SJSA1 (cell line): ENCODE measurements around the gene CFAP73. TPM values are rescaled to one million over a fixed set of nuclear protein-coding genes. Genes with fewer than 3 reads are reported as not detected.

Source experiments
- DNase-seq, 2 experiments: peaks; one replicate each; pipeline ENCODE4 v3.0.0-alpha.2; 2015 to 2020; ENCODE audit warnings: low spot score in 2 of 2, low read depth in 1 of 2
- H3K27ac ChIP-seq: fragments of 250-450 bp; sonication (Bioruptor Pico); 2 replicates; pipeline ENCODE4 v1.5.1; 2020; ENCODE audit warnings: mild to moderate bottlenecking, moderate library complexity
- H3K27me3 ChIP-seq: fragments of 250-450 bp; sonication (Bioruptor Pico); replicated peaks from 2 replicates; pipeline ENCODE4 v1.5.1; 2020; ENCODE audit warnings: mild to moderate bottlenecking, moderate library complexity
- H3K36me3 ChIP-seq: fragments of 250-450 bp; sonication (Bioruptor Pico); 2 replicates; pipeline ENCODE4 v1.5.1; 2020; ENCODE audit warnings: mild to moderate bottlenecking
- H3K4me1 ChIP-seq: fragments of 250-450 bp; sonication (Bioruptor Pico); replicated peaks from 2 replicates; pipeline ENCODE4 v1.6.1; 2021; ENCODE audit warnings: mild to moderate bottlenecking
- H3K4me3 ChIP-seq: fragments of 250-450 bp; sonication (Bioruptor Pico); 2 replicates; pipeline ENCODE4 v1.5.1; 2020; ENCODE audit warnings: mild to moderate bottlenecking
- H3K9me3 ChIP-seq: fragments of 250-450 bp; sonication (Bioruptor Pico); replicated peaks from 2 replicates; pipeline ENCODE4 v1.5.1; 2020; ENCODE audit warnings: mild to moderate bottlenecking
- total RNA-seq: library from RNA; depleted of rRNA; stranded (reverse); fragments of >200 nt; shearing (Covaris generic); gene quantifications from 2 replicates; pipeline ENCODE4 v1.2.3, GENCODE V29; 2014; rRNA removed

CFAP73 gene
- not detected in 2 replicates for total RNA-seq

DNA sequence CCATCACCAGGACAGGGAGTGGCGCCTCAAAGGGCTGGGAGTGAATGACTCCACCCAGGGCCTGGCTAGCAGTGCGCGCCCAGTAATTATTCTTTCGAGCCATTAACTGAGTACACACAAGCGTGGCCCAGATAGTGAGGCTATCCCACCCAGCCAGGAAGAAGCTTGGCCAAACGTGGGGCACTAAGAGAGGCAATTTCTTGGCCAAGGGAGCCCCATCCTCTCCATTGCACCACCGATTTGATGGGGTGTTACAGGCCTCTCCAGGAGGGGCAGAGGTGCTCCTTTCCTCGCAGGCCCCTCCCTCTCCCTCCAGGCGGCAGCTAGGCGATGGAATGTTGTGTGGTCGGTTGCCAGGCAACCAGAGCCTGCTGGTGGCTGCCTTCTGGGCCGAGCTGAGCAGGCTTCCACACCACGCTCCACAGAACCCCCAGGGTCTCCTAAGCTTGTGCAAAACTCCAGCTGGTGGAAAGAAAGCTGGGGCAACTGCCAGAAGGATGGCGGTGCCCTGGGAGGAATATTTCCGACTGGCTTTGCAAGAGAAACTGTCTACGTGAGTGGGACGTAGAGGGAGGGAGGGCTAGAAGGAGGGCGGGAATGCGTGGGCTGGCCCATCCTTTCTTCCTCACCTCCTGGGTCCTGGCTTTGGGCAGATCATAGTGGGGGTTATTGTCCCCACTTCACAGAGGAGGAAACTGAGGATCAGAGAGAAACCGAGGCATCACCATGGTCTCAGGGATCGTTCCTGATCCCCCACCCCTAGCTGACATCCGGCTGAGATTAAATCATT, at the start of gene CFAP73:
Gene CFAP73 (plus strand): TSS at position 364 of the 790 bp plus-strand sequence. CDS start 134 bp downstream, at position 498.
- DNase-seq: peak; percentile 71 to 83
- H3K27ac ChIP-seq: no peak within 1 kb of the TSS
- peaks cover 20% of the 10 kb centered on the region for H3K4me1 ChIP-seq
- peaks cover 34% of the 10 kb centered on the region for H3K27me3 ChIP-seq
- H3K4me3 ChIP-seq: no peak within 1 kb of the TSS
- H3K36me3 ChIP-seq: no peaks in the 10 kb centered on the region
- H3K9me3 ChIP-seq: no peaks in the 10 kb centered on the region

DNA sequence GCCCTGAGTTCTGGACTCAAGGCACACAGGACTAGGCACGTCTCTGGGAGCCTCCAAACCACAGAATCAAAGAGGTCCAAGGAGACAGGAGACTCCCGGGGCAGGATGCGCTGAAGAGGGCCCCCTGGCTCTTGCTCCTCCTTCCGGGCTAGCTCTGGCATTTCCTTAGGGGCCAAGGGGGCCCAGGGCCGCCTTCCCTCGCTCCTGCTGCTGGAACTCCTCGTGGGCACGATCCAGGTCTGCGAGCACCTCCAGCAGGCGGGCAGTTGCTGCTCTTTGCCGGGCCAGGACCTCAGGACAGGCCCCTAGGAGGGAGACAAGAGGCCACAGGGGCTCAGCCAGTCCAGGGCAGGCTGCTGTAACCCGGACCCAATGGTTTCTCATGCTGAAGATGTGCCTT, 49.8 kb upstream of the CFAP73 start:
- no peaks in the 10 kb centered on the region for H3K4me1 ChIP-seq
- H3K27ac ChIP-seq: no peak overlapping the region
- no peak overlapping the region for H3K4me3 ChIP-seq
- no peak for DNase-seq
- H3K27me3 ChIP-seq: 0 out of 2 replicates have a peak, but pooled peaks cover 2% of the 10 kb centered on the region
- no peaks in the 10 kb centered on the region for H3K9me3 ChIP-seq
- no peaks in the 10 kb centered on the region for H3K36me3 ChIP-seq

DNA sequence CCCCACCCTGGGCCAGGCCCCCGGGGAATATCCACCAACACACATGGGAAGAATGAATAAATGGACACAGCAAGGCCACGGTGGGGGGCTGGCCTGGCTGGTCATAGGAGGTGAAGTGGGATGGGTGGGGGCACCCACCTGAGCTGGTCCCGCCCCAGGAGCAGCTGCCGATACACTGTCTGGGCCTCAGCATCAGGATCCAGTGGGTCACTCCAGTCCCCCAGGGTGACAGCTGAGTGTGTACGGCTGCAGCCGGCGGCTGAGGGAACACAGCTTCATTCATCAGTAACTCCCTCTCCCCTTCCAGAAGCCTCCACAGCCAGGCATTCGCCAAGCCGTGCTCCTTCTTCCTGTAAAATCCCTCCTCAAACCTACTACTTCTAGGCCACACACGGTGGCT, 47.8 kb upstream of the CFAP73 start:
- Histone ChIP-seq H3K27ac (no peak overlapping the region), H3K4me1 (no peaks in the 10 kb centered on the region), H3K36me3 (no peaks in the 10 kb centered on the region), H3K27me3 (0 out of 2 replicates have a peak, but pooled peaks cover 2% of the 10 kb centered on the region), H3K4me3 (no peak overlapping the region), H3K9me3 (no peaks in the 10 kb centered on the region)
- no peak for DNase-seq

DNA sequence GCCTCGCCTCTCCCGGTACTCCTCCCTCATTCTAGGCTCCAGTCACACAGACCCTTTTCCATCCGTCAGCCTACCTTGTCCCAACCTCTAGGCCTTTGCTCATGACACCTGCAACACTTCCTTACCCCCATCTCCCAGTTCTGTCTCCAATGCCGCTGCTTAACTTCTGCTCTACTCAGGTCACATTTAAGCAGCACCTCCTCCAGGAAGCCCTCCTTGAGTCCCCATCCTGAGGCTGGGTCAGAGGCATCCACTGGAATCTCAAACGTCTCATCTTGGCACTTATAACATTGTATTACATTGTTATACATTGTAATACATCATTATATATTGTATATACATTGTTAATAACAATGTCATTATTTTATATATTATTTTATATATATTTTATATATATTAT, 46.7 kb upstream of the CFAP73 start:
- Histone ChIP-seq H3K27me3 (0 out of 2 replicates have a peak, but pooled peaks cover 2% of the 10 kb centered on the region), H3K27ac (no peak overlapping the region), H3K4me3 (no peak overlapping the region), H3K36me3 (no peaks in the 10 kb centered on the region), H3K9me3 (no peaks in the 10 kb centered on the region), H3K4me1 (no peaks in the 10 kb centered on the region)
- DNase-seq: no peak

DNA sequence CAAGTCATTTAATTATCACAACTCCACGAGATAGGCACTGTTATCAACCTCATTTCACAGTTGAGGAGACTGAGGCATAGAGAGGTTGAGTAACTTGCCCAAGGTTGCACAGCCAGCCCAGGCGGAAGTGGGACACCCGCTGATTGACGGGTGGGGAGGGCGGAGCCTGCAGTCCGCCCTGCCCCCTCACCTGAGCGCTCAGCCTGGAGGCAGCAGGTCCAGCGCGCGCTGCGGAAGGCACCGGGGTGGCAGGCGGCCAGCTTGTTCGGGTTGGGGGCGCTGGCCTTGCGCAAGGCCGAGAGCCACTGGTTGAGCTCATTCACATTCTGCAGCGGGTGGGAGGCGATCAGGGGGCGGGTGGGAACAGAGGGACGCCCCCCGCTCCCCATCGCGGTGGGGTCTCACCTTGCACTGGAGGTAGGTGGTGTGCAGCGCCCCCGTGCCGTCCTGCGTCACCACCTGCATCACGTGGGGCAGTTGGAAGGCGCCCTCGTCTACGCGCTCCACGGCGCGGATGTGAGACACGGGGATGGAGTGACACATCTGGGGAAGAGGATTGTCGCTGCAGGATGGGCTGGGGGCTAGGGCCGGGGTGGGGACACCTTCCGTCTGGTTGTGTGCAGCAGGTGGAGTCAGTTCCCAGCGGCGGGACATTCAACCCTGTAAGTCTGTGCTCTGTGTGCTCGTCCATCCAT, 45.6 kb upstream of the CFAP73 start:
- no peak for DNase-seq
- 0 out of 2 replicates have a peak, but pooled peaks cover 2% of the 10 kb centered on the region for H3K27me3 ChIP-seq
- H3K4me1 ChIP-seq: no peaks in the 10 kb centered on the region
- no peak overlapping the region for H3K4me3 ChIP-seq
- H3K9me3 ChIP-seq: no peaks in the 10 kb centered on the region
- H3K27ac ChIP-seq: no peak overlapping the region
- no peaks in the 10 kb centered on the region for H3K36me3 ChIP-seq

DNA sequence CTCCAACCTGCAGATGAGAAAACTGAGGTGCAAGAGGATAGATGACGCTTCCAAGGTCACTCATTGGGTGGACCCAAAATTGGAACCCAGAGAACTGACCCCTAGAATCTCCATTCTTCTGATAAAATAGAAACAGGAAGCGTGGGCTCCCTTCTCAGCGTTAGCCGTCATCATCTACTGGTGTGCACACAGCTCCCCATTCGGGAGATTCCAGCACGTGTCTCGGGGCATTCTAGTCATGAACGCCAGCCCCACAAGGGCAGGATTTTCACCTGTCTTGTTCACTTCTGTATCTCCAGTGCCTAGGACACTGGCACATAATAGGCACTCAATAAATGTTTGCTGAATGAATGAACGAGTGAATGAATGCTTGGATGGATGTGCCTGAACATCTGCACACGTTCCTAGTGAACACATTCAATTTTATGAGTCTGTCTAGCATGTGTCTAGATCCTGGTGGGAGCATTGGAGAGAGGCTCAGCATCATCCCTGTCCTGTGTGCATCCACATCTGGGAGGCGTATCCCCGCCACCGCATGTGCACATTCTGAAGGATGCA, 44.5 kb upstream of the CFAP73 start:
- H3K27me3 ChIP-seq: 0 out of 2 replicates have a peak, but pooled peaks cover 2% of the 10 kb centered on the region
- no peak overlapping the region for H3K4me3 ChIP-seq
- H3K9me3 ChIP-seq: no peaks in the 10 kb centered on the region
- no peak for DNase-seq
- H3K4me1 ChIP-seq: no peaks in the 10 kb centered on the region
- no peaks in the 10 kb centered on the region for H3K36me3 ChIP-seq
- H3K27ac ChIP-seq: no peak overlapping the region

DNA sequence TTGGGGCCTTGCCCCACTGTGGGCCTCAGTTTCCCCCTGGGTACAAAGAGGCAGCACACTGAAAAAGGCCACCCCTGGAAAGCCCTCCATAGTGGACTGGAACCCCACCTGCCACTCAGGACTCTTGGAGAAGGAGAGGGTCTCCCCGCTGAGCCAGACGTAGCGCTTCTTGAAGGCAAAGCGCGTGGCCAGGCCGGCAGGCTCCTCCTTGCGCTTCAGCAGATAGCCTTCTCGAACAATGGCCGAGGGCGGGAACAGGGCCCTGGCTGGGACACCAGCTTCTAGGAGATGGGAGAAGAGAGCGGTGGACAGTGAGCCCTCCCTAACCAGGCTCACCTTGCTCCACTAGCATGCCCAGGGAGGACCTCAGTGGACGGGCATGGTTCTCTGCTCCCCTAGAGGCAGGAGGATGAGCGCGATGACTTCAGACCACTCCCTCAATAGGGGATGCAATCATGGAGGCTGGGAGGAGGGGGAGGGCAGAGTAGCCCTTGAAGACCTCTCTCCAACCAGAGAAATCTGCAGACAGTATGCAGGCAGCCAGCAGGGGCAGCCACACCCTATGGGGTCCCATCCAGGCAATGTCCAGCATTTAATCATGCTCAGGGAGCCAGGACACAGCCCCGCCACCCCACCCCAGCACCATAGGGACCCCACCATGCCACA, 43.8 kb upstream of the CFAP73 start:
- Histone ChIP-seq H3K27ac (no peak overlapping the region), H3K9me3 (no peaks in the 10 kb centered on the region), H3K4me3 (no peak overlapping the region), H3K4me1 (no peaks in the 10 kb centered on the region), H3K36me3 (no peaks in the 10 kb centered on the region), H3K27me3 (0 out of 2 replicates have a peak, but pooled peaks cover 2% of the 10 kb centered on the region)
- DNase-seq: no peak

DNA sequence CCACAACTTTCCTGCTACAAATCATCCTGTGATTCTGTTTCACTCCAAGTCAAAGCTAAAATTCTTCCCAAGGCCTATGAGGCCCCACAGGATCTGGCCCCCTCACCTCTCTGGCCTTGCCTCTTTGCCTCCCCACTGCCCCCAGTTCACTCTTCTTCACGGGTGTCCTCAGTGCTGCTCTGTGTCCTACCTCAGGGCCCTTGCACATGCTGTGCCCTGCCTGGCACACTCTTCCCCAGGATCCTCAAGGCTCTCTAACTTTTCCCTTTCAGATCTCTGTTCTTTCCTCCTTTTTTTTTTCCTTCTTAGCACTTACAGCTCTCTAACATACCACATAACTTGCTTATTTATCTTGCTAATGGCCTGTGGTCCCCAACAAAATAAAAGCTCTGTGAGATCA, 43.2 kb upstream of the CFAP73 start:
- no peak for DNase-seq
- no peak overlapping the region for H3K27ac ChIP-seq
- no peaks in the 10 kb centered on the region for H3K36me3 ChIP-seq
- H3K4me3 ChIP-seq: no peak overlapping the region
- H3K27me3 ChIP-seq: peaks cover 2% of the 10 kb centered on the region; the same call in 1 of the 2 replicates
- no peaks in the 10 kb centered on the region for H3K4me1 ChIP-seq
- H3K9me3 ChIP-seq: no peaks in the 10 kb centered on the region

DNA sequence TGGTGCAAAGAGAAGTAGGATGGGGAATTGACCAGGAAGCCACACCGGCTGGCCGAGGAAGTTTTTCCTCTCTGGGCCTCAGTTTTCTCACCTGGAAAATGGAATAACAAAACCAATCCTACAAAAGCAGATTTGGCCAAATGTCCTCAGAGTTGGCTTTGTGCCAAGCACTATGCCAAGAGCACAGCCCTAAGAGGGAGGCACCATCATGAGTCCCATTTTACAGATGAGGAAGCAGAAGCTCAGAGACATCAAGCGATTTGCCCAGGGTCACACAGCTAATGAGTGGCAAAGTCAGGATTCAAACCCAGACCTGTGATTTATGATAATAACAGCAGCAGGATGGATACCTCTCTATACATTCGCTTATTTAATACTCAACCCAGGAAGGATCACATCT, 41.2 kb upstream of the CFAP73 start:
- DNase-seq: no peak
- no peak overlapping the region for H3K27ac ChIP-seq

DNA sequence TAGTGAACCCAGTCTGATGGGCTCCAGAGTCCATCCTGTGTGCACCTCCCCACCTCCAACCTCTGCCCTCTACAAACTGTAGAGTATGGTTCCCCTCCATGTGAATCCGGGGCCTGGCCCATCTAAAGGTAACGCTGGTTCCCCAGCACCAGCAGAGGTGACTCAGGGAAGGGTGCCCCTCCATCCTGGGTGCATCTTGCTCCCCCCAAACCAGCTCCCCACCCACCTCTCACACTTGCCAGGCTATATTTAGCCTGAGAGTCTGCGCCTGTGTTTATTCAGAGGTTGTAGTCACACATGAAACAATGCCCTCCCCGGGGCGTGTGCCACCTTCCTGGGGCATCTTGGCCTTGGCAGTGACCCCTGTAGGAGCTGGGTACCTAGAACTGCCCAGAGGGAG, 40.2 kb upstream of the CFAP73 start:
- Histone ChIP-seq H3K36me3 (no peaks in the 10 kb centered on the region), H3K4me3 (no peak overlapping the region), H3K4me1 (no peaks in the 10 kb centered on the region), H3K27me3 (peaks cover 3% of the 10 kb centered on the region; the same call in 1 of the 2 replicates), H3K9me3 (no peaks in the 10 kb centered on the region), H3K27ac (no peak overlapping the region)
- DNase-seq: no peak

More for the DNA sequence above, 41.2 kb upstream of the CFAP73 start:
- H3K36me3 ChIP-seq: no peaks in the 10 kb centered on the region
- H3K4me1 ChIP-seq: no peaks in the 10 kb centered on the region
- H3K9me3 ChIP-seq: no peaks in the 10 kb centered on the region
- H3K27me3 ChIP-seq: peaks cover 3% of the 10 kb centered on the region; the same call in 1 of the 2 replicates
- no peak overlapping the region for H3K4me3 ChIP-seq

DNA sequence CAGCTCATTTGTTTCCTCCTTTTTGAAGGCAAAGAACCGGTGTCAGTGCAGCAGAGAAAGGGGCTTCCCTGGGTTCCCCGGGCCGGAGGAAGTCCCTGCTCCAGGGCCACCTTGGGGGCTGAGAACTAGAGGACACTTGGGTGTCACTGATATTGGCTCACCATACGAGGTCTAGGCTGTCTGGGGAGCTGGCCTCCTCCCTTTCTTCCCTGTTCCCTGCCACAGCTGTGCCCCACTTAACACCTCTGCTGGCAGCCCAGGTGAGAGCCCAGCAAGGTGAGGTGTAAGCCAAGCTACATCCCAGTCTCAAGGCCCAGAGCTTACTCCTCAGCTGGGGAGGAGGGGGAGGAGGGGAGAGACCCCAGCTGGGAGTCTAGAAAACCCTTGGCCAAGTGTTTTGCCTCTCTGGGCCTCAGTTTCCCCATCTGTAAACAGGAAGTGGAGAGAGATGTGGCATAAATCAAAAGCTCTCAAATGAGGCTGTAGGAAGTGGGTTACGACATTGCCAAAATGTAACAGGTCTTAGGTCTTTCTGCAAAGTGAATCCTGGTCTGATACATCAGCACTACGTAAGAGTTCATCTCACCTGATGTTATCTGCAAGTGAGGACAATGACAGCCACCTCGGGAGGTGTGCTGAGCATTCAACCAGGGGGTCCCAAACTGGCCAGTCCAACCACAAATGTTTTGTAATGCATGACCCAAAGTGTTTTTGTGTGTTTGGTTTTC, 39.5 kb upstream of the CFAP73 start:
- no peaks in the 10 kb centered on the region for H3K4me1 ChIP-seq
- H3K27me3 ChIP-seq: peaks cover 3% of the 10 kb centered on the region; the same call in 1 of the 2 replicates
- H3K4me3 ChIP-seq: no peak overlapping the region
- H3K27ac ChIP-seq: no peak overlapping the region
- DNase-seq: no peak
- no peaks in the 10 kb centered on the region for H3K36me3 ChIP-seq
- H3K9me3 ChIP-seq: no peaks in the 10 kb centered on the region

DNA sequence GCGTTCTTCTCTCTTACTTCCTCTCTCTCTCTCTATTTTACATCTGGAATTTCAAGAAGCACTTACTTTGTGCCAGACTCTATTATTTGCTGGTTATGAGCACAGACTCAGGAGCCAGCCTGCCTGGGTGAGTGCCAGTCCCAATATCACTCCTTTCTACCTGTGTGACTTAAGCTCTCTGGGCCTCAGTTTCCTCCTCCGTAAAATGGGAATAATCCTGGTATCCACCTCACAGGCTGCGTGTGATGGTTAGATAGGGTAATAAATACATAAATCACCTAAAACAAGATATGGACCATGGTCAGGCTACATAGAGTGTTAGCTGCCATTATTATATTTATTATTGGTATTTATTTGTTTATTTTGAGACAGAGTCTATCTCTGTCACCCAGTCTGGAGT, 38.3 kb upstream of the CFAP73 start:
- H3K36me3 ChIP-seq: no peaks in the 10 kb centered on the region
- H3K4me1 ChIP-seq: no peaks in the 10 kb centered on the region
- DNase-seq: no peak
- H3K27me3 ChIP-seq: peaks cover 3% of the 10 kb centered on the region; the same call in 1 of the 2 replicates
- no peak overlapping the region for H3K4me3 ChIP-seq
- H3K9me3 ChIP-seq: no peaks in the 10 kb centered on the region
- no peak overlapping the region for H3K27ac ChIP-seq
